Thyroid gland (tissue), 4 donors: ENCODE measurements around the gene SYNC. TPM values are rescaled to one million over a fixed set of nuclear protein-coding genes. Genes with fewer than 3 reads are reported as not detected.
A peak's percentile ranks its signal among the peaks of the same experiment; 100 is the strongest.

Source experiments
- DNase-seq, 2 donors: peaks; one replicate each; pipeline ENCODE4 v3.0.0-alpha.2; 2019
- H3K27ac ChIP-seq, 3 donors: fragments of 200-600 bp; sonication (generic); 1 replicate in 2 of 3; 2 replicates in 1 of 3; pipeline ENCODE4 v1.5.1; 2016 to 2019; ENCODE audit warnings: mild to moderate bottlenecking in 1 of 3, moderate library complexity in 1 of 3
- H3K27me3 ChIP-seq: fragments of 200-600 bp; sonication (generic); one replicate; pipeline ENCODE4 v1.5.1; 2019
- H3K36me3 ChIP-seq, 2 donors: fragments of 200-600 bp; sonication (generic); one replicate each; pipeline ENCODE4 v1.5.1; 2016 to 2019
- H3K4me1 ChIP-seq, 2 donors: fragments of 200-600 bp; sonication (generic); one replicate each; pipeline ENCODE4 v1.5.1; 2017 to 2019
- H3K4me3 ChIP-seq, 3 donors: fragments of 200-600 bp; sonication (generic); replicated peaks in 1 of 3; 1 replicate in 2 of 3; 2 replicates in 1 of 3; pipeline ENCODE4 v1.5.1; 2016; ENCODE audit warnings: mild to moderate bottlenecking in 1 of 3
- H3K9me3 ChIP-seq: fragments of 200-600 bp; sonication (generic); one replicate; pipeline ENCODE4 v1.5.1; 2017
- CTCF ChIP-seq, 6 experiments: fragments of 200-600 bp in 3 of 6; fragments of 450-650 bp in 3 of 6; sonication (generic) in 3 of 6; IDR thresholded peaks; one replicate each; pipeline ENCODE4 v1.5.1; 2016 to 2019; ENCODE audit warnings: antibody characterized with exemption in 6 of 6, mild to moderate bottlenecking in 2 of 6, inconsistent platforms in 1 of 6, moderate library complexity in 1 of 6
- POLR2A ChIP-seq, 2 donors: fragments of 450-650 bp; IDR thresholded peaks; one replicate each; pipeline ENCODE4 v1.6.1; 2017; ENCODE audit warnings: antibody characterized with exemption in 2 of 2, mild to moderate bottlenecking in 2 of 2, moderate library complexity in 1 of 2
- WGBS, 2 donors: methylation state at CpG; one replicate each; pipeline ENCODE4 v1.1.5; 2017; 5-methylcytosine and 5-hydroxymethylcytosine counted together
- intact Hi-C: fragments of 100-400 bp; cut with DNase I; formaldehyde crosslinking; loops from one replicate; pipeline ENCODE4 v1.15.1; 2023
- total RNA-seq, 4 donors: library from RNA; depleted of rRNA; stranded (reverse); fragments of >200 nt; gene quantifications; one replicate each; pipeline ENCODE4 v1.2.3, GENCODE V29; 2016

SYNC gene
- total RNA-seq, 4 donors from 2014 or later = 7.3 to 13.7 (median 7.7) TPM

DNA sequence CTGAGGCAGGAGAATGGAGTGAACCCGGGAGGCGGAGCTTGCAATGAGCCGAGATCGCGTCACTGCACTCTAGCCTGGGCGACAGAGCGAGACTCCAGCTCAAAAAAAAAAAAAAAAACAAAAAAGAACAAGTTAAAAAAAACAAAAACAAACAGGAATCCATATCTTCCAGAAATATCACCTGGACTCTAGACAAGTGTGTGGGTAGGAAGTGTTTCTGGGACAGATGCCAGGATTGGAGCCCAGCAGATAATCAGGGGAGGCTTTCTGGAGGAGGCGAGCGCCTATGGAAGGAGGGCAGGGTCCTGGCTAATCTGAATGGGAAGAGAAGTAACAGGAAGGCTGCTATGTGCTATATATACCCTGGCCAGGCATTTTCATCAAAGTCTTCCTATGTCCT lies 43.6 kb upstream of the SYNC start:
- Histone ChIP-seq H3K36me3 (no peaks in the 10 kb centered on the region), H3K9me3 (no peaks in the 10 kb centered on the region), H3K4me3 (no peak overlapping the region), H3K4me1 (peaks cover 32 to 46% of the 10 kb centered on the region in 2 donors), H3K27ac (peak overlapping the region; percentile 40 to 70 (median 46)), H3K27me3 (no peaks in the 10 kb centered on the region)
- intact Hi-C loops = no loop called here
- peak; percentile 53 to 56 for DNase-seq
- 65 to 69% methylated on average over 9 of the region's 9 CpGs for WGBS, 2 donors
- TF ChIP-seq CTCF (IDR thresholded peaks at IDR 0.05) = no peak
- TF ChIP-seq POLR2A (IDR thresholded peaks at IDR 0.05) = no peak

GRCh38 chr1:32744071-32744425 lies 41.5 kb upstream of the SYNC start:
- no peaks in the 10 kb centered on the region for H3K9me3 ChIP-seq
- no peak overlapping the region for H3K4me3 ChIP-seq
- DNase-seq = no peak
- H3K27ac ChIP-seq = peak overlapping the region; percentile 97 to 99 (median 98)
- H3K4me1 ChIP-seq = peaks cover 36 to 49% of the 10 kb centered on the region in 2 donors
- no peak for TF ChIP-seq CTCF (IDR thresholded peaks at IDR 0.05)
- TF ChIP-seq POLR2A (IDR thresholded peaks at IDR 0.05) = peak in 1 of 2 donors; percentile 31
- H3K27me3 ChIP-seq = no peaks in the 10 kb centered on the region
- no peaks in the 10 kb centered on the region for H3K36me3 ChIP-seq
- intact Hi-C loops = no loop called here

GRCh38 chr1:32743380-32744070 lies 41.0 kb upstream of the SYNC start:
- no peak for TF ChIP-seq CTCF (IDR thresholded peaks at IDR 0.05)
- TF ChIP-seq POLR2A (IDR thresholded peaks at IDR 0.05) = peak in 1 of 2 donors; percentile 2
- WGBS, 2 donors = 28 to 38% methylated on average over 6 of the region's 6 CpGs
- no peaks in the 10 kb centered on the region for H3K36me3 ChIP-seq
- peak overlapping the region; percentile 97 to 99 (median 98) for H3K27ac ChIP-seq
- H3K4me1 ChIP-seq = peaks cover 36 to 49% of the 10 kb centered on the region in 2 donors
- DNase-seq = peak in 1 of 2 donors; percentile 32
- intact Hi-C loops = no loop called here
- no peaks in the 10 kb centered on the region for H3K27me3 ChIP-seq
- H3K9me3 ChIP-seq = no peaks in the 10 kb centered on the region
- H3K4me3 ChIP-seq = no peak overlapping the region

- Histone ChIP-seq H3K4me1 (peaks cover 36 to 49% of the 10 kb centered on the region in 2 donors), H3K36me3 (no peaks in the 10 kb centered on the region), H3K9me3 (no peaks in the 10 kb centered on the region), H3K27ac (peak overlapping the region; percentile 97 to 99 (median 98)), H3K4me3 (peak overlapping the region in 1 of 3 donors; percentile 91), H3K27me3 (no peaks in the 10 kb centered on the region)
- TF ChIP-seq POLR2A (IDR thresholded peaks at IDR 0.05) = no peak
- TF ChIP-seq CTCF (IDR thresholded peaks at IDR 0.05) = no peak
- peak in 1 of 2 donors; percentile 30 for DNase-seq
- WGBS, 2 donors = 56 to 64% methylated on average over 4 of the region's 4 CpGs
- intact Hi-C loops = no loop called here
Observed at GRCh38 chr1:32742956-32743355, 40.4 kb upstream of the SYNC start.

DNA sequence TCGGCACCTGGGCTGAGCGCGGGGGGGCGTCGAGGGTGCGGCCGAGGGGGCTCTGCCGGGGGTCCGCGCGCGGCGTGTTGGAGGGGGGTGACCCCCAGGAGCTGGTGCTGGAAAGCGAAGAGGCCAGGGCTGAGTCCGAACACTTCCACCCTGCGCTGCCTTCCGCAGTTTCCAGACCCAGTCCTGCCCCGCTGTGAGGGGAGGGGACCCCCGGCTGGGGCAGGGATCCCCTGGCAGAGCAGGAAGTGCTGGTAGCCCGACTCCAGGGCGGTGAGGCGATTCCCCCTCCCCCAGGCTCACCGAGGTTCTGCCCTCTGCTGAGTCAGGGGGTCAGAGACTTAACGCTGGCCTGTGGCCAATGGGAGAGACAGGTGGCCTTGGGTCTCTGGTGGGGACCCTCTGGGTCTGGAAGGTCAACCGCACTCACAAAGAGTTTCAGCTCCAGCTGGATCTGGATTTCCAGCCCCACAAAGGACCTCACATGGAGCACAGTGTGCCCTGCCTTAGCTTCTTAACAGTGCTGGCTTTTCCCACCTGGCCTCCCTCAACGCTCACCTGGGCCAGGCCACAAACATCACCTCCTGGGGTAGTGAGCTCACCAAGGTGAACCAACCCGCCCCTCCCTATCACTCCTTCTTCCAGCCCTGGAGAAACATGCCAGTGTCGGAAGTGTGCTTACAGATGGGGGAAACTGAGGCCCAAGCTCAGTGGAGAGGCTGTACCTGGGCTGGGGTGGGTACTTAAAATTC lies 39.8 kb upstream of the SYNC start:
- TF ChIP-seq CTCF (IDR thresholded peaks at IDR 0.05) (no peak), POLR2A (IDR thresholded peaks at IDR 0.05) (peak in 1 of 2 donors; percentile 31)
- peak overlapping the region; percentile 64 to 91 (median 89) for H3K4me3 ChIP-seq
- peaks cover 36 to 49% of the 10 kb centered on the region in 2 donors for H3K4me1 ChIP-seq
- intact Hi-C loops = no loop called here
- H3K9me3 ChIP-seq = no peaks in the 10 kb centered on the region
- H3K36me3 ChIP-seq = no peaks in the 10 kb centered on the region
- peak overlapping the region; percentile 97 to 99 (median 98) for H3K27ac ChIP-seq
- WGBS, 2 donors = 35 to 69% methylated on average over 4 to 6 of the region's 28 CpGs
- no peaks in the 10 kb centered on the region for H3K27me3 ChIP-seq
- peak; percentile 49 to 57 for DNase-seq
